ENCODE measurements around the gene NHLH1.

NHLH1 gene

DNA sequence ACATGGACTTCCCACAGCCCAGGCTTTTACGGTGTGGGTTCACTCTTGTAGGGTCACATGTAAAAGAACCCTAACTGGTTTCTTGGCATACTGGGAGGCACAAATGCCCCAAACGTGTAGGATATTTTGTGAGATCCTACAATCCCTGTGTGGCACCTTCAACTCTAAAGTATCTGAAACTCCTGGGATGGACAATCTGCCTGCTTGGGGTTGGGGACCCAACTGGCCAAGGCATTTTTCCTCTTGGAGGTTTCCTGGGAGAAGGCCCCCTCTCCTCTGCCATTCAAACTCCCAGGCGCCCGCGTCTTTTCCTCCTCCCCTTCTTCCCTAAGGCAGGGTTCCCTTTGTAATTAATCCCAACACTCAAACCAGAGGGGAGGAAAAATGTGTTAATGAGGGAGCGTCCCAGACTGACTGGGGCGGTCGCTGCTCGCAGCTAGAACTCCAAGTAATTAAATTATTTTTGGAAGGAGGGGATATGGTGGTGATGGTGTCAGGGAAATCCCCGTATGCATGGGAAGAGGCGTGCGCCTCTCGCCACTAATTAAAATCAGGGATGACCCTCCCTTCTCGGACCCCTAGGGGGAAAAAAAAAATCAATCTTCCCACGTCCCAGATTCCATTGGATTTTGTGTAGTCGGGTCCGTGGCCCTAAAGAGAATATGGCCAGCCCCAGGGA is 32.8 kb downstream of the NHLH1 start:
- POLR2A ChIA-PET: no interaction called here

DNA sequence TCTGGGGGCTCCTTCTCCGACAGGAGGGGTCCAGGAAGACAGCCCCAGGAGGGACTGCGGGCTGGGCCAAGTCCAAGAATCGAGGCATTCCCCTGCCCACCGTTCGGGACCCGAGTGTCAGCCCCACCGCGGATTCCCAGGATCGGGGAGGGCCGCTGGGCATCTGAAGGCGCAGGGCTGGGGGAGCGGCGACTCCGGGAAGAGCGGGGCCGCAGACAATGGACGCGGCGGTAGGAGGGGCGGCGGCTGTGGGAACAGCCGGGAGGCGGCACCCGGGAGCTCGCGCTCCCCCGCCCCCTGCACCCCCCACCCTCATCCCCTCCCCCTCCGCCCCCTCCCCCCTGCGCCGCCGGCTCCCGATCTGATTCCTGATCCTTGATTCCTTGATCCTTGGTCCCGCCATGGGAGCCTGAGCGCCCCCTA is 33.4 kb downstream of the NHLH1 start, which contains the start of gene VANGL2:
Gene VANGL2 (plus strand): TSS at position 342 of the 423 bp plus-strand sequence. CDS start 15,274 bp downstream, outside the sequence.
- ChIA-PET CTCF (no interaction called here), POLR2A (no interaction called here)
- H3K4me3 ChIP-seq (ENCODE audit: low read depth, low read length): peak within 1 kb of the TSS; percentile 61
- TF ChIP-seq, protein P1, sequence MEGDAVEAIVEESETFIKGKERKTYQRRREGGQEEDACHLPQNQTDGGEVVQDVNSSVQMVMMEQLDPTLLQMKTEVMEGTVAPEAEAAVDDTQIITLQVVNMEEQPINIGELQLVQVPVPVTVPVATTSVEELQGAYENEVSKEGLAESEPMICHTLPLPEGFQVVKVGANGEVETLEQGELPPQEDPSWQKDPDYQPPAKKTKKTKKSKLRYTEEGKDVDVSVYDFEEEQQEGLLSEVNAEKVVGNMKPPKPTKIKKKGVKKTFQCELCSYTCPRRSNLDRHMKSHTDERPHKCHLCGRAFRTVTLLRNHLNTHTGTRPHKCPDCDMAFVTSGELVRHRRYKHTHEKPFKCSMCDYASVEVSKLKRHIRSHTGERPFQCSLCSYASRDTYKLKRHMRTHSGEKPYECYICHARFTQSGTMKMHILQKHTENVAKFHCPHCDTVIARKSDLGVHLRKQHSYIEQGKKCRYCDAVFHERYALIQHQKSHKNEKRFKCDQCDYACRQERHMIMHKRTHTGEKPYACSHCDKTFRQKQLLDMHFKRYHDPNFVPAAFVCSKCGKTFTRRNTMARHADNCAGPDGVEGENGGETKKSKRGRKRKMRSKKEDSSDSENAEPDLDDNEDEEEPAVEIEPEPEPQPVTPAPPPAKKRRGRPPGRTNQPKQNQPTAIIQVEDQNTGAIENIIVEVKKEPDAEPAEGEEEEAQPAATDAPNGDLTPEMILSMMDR (IDR thresholded peaks at IDR 0.05; ENCODE audit: insufficient read depth, low read length, missing control alignments): no peak
- DNase-seq (ENCODE audit: low read depth, low spot score): no peak

More for the DNA sequence above, 32.8 kb downstream of the NHLH1 start:
- TF ChIP-seq, protein P1 (IDR thresholded peaks at IDR 0.05; ENCODE audit: insufficient read depth, low read length, missing control alignments): no peak
- CTCF ChIA-PET: no interaction called here
- H3K4me3 ChIP-seq (ENCODE audit: low read depth, low read length): peak overlapping the region; percentile 61
- no peak for DNase-seq (ENCODE audit: low read depth, low spot score)

DNA sequence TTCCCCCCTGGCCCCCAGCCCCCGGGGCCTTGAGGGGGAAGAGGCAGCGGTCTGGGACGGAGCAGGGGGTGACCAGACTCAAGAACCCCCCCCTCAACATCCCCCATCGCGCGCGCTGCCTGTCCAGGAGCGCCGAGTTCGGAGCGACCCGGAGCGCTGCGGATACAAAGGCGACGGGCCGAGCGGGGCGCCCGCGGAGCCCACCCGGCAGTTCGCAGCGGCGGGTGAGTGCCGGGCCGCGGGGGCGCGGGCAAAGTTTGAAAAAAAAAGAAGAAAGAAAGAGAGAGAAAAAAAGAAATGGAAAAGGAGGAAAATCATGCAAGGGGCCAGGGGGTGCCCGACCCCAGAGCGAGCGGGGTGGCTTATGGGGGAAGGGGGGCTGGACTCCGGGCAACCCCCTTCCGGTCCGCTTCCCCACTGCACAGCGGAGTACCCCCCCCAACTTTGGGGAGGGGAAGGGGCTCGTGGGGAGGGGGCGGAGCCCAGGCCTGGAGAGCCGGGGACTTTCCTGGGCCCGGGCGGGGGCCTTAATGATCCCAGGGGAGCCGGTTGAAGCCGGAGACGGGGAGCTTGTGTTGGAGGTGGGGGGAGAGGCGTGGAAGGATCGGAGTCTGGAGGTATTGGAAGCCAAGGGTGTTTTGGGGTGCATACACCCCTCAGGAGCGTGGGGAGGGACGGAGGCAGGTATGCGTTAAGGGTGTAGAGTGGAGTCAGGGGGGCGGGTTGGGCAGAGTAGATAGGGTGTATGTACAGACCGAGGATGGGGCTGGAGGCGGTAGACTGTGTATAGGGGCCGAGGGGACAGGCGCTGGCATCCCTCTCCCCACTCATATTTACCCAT is 34.0 kb downstream of the NHLH1 start:
- ChIA-PET CTCF (no interaction called here), POLR2A (no interaction called here)
- peak overlapping the region; percentile 61 for H3K4me3 ChIP-seq (ENCODE audit: low read depth, low read length)
- DNase-seq (ENCODE audit: low read depth, low spot score): no peak
- TF ChIP-seq, protein P1 (IDR thresholded peaks at IDR 0.05; ENCODE audit: insufficient read depth, low read length, missing control alignments): no peak

DNA sequence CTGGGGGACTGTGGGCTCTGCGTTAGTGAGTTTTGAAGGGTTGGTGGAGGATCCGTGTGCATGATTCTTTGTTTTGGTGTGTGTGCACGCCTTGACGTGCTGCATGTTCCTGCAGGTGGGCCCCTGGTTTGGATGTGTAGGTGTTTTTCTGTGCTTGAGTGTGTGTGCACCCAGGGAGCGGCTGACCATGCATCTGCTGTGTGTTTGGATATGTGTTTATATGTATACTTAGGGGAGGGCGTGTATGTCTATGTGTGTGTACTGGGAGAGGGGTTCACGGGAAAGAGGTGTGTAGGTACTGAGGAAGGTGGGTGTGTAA is 34.6 kb downstream of the NHLH1 start:
- CTCF ChIA-PET: no interaction called here
- POLR2A ChIA-PET: no interaction called here
- peak overlapping the region; percentile 61 for H3K4me3 ChIP-seq (ENCODE audit: low read depth, low read length)

DNA sequence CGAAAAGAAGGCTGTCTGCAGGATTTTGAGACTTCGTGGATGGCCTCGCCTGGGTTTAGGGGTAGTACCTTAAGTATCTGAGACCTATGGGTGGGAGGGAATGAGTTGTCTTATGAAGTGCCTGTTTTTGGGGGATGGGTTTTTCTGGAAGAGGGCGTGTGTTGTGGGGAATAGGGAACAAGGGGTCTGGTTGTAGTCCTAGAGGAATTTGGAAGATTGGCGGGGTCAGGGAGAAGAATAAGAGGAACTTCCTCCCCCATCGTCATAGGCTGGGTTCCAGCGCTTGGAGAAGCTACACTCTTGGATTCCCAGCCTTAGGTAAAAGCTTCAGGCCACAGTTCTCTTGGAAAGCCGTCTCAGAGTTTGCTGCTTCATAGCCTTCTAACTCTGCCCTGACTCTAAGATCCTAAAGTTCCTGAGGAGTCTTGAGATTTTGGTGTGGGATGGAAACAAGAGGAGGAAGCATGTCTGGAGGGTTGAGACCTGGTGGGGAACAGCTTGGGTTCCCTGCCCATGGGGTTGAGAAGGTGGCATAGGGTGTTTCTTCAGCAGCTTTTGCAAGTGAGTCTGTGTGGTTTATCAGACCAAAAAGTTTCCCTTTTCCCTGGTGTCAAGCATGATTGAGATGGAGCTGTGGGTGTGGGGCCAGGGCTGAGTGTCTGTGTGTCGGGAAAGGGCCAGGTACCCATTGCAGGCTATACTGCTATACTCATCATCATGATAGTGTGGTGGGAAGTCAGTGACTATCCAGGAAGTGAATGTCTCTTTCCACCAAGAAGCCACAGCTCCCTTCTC is 35.3 kb downstream of the NHLH1 start:
- ChIA-PET POLR2A (no interaction called here), CTCF (interaction anchor here (1.6 kb wide), 1 partner anchor 209 kb away, joined by 3 read pairs; no protein-coding TSS in a partner anchor)
- no peak for DNase-seq (ENCODE audit: low read depth, low spot score)
- no peak overlapping the region for H3K4me3 ChIP-seq (ENCODE audit: low read depth, low read length)
- TF ChIP-seq, protein P1 (IDR thresholded peaks at IDR 0.05; ENCODE audit: insufficient read depth, low read length, missing control alignments): no peak

More for the DNA sequence above, 34.6 kb downstream of the NHLH1 start:
- no peak for DNase-seq (ENCODE audit: low read depth, low spot score)
- TF ChIP-seq, protein P1 (IDR thresholded peaks at IDR 0.05; ENCODE audit: insufficient read depth, low read length, missing control alignments): no peak
